Activated T-cell treated with anti-CD3 and anti-CD28 coated beads, Interleukin-2, amount 50 U/mL, for 72 hours (primary cell): Measurements from ENCODE around the gene HIBCH. TPM values are rescaled to one million over a fixed set of nuclear protein-coding genes. Genes with fewer than 3 reads are reported as not detected.

Experiments used
- ATAC-seq, 2 donors: fragments of 150-1000 bp; cut with Tn5 transposase; replicated peaks in 1 of 2; 2 replicates each; pipeline ENCODE4 v1.10.0; 2021; ENCODE audit warnings: moderate library complexity in 2 of 2, mild to moderate bottlenecking in 1 of 2
- DNase-seq, 2 donors: peaks; one replicate each; pipeline ENCODE4 v3.0.0; 2021 to 2022; ENCODE audit warnings: mixed read lengths in 1 of 2
- H3K27ac Mint-ChIP-seq: one replicate; pipeline ENCODE4 v1.8.0; 2022; ENCODE audit warnings: mild to moderate bottlenecking, moderate library complexity, mixed read lengths
- H3K27me3 Mint-ChIP-seq: one replicate; pipeline ENCODE4 v1.8.0; 2022; ENCODE audit warnings: low read depth, mixed read lengths
- H3K36me3 Mint-ChIP-seq, 2 donors: one replicate each; pipeline ENCODE4 v1.8.0; 2022; ENCODE audit warnings: mixed read lengths in 2 of 2, mild to moderate bottlenecking in 1 of 2; ENCODE audit not compliant: insufficient read depth in 2 of 2
- H3K4me1 Mint-ChIP-seq: one replicate; pipeline ENCODE4 v1.8.0; 2022; ENCODE audit warnings: low read depth, mixed read lengths
- H3K4me3 Mint-ChIP-seq, 2 donors: one replicate each; pipeline ENCODE4 v1.8.0; 2022; ENCODE audit warnings: mild to moderate bottlenecking in 2 of 2, mixed read lengths in 2 of 2, moderate library complexity in 2 of 2
- H3K9me3 Mint-ChIP-seq, 2 donors: one replicate each; pipeline ENCODE4 v1.8.0; 2022; ENCODE audit warnings: mixed read lengths in 2 of 2
- total RNA-seq, 2 donors: library from RNA; stranded (reverse); gene quantifications; one replicate each; pipeline ENCODE4 v1.2.3, GENCODE V29; 2022

Gene HIBCH
- total RNA-seq, 2 donors from 2014 or later = 15.2 to 23.8 TPM

- Mint-ChIP-seq H3K36me3 (no peaks in the 10 kb centered on the region), H3K27me3 (no peaks in the 10 kb centered on the region), H3K4me1 (peaks cover 6% of the 10 kb centered on the region), H3K27ac (no peak overlapping the region), H3K9me3 (no peaks in the 10 kb centered on the region), H3K4me3 (no peak overlapping the region)
- DNase-seq (no peak), ATAC-seq (no peak)
Observed at GRCh38 chr2:190354003-190354690, 34.5 kb upstream of the HIBCH start.

GRCh38 chr2:190353537-190353899, 33.9 kb upstream of the HIBCH start:
- Mint-ChIP-seq H3K27ac (no peak overlapping the region), H3K9me3 (no peaks in the 10 kb centered on the region), H3K4me1 (peaks cover 2% of the 10 kb centered on the region), H3K27me3 (no peaks in the 10 kb centered on the region), H3K4me3 (no peak overlapping the region), H3K36me3 (no peaks in the 10 kb centered on the region)
- no peak for DNase-seq
- ATAC-seq = no peak

- H3K27me3 Mint-ChIP-seq = no peaks in the 10 kb centered on the region
- H3K9me3 Mint-ChIP-seq = no peaks in the 10 kb centered on the region
- H3K4me3 Mint-ChIP-seq = no peak overlapping the region
- H3K27ac Mint-ChIP-seq = no peak overlapping the region
- H3K4me1 Mint-ChIP-seq = peaks cover 5% of the 10 kb centered on the region
- no peak for ATAC-seq
- DNase-seq = no peak
- no peaks in the 10 kb centered on the region for H3K36me3 Mint-ChIP-seq
Observed at GRCh38 chr2:190352668-190353536, 33.3 kb upstream of the HIBCH start.

- Mint-ChIP-seq H3K9me3 (no peaks in the 10 kb centered on the region), H3K4me1 (peaks cover 5% of the 10 kb centered on the region), H3K36me3 (no peaks in the 10 kb centered on the region), H3K4me3 (no peak overlapping the region), H3K27ac (no peak overlapping the region), H3K27me3 (no peaks in the 10 kb centered on the region)
- DNase-seq (no peak), ATAC-seq (no peak)
Observed at GRCh38 chr2:190351955-190352354, 32.3 kb upstream of the HIBCH start.

- Mint-ChIP-seq H3K4me1 (peaks cover 8% of the 10 kb centered on the region), H3K9me3 (no peaks in the 10 kb centered on the region), H3K4me3 (no peak overlapping the region), H3K27ac (no peak overlapping the region), H3K27me3 (no peaks in the 10 kb centered on the region), H3K36me3 (no peaks in the 10 kb centered on the region)
- DNase-seq (no peak), ATAC-seq (no peak)
Observed at GRCh38 chr2:190350371-190350770, 30.7 kb upstream of the HIBCH start.

- peaks cover 0 to 4% of the 10 kb centered on the region in 2 donors for H3K36me3 Mint-ChIP-seq
- H3K4me3 Mint-ChIP-seq = peak overlapping the region; percentile 94 to 97
- H3K9me3 Mint-ChIP-seq = no peaks in the 10 kb centered on the region
- ATAC-seq (peak; percentile 60 to 61), DNase-seq (peak in 1 of 2 donors; percentile 34)
- H3K27ac Mint-ChIP-seq = peak overlapping the region; percentile 87
- H3K27me3 Mint-ChIP-seq = no peaks in the 10 kb centered on the region
- H3K4me1 Mint-ChIP-seq = peaks cover 23% of the 10 kb centered on the region
Observed at GRCh38 chr2:190344276-190344827, 24.7 kb upstream of the HIBCH start.

GRCh38 chr2:190343536-190344275, 24.1 kb upstream of the HIBCH start, which contains the start of gene INPP1:
INPP1 (plus strand) TSS chr2:190343589; CDS start chr2:190360103, 16,514 bp downstream.
- ATAC-seq (peak; percentile 80 to 81), DNase-seq (peak; percentile 60 to 62)
- H3K27me3 Mint-ChIP-seq = no peaks in the 10 kb centered on the region
- peaks cover 0 to 4% of the 10 kb centered on the region in 2 donors for H3K36me3 Mint-ChIP-seq
- H3K9me3 Mint-ChIP-seq = no peaks in the 10 kb centered on the region
- peaks cover 23% of the 10 kb centered on the region for H3K4me1 Mint-ChIP-seq
- H3K27ac Mint-ChIP-seq = peak within 1 kb of the TSS; percentile 87
- peak within 1 kb of the TSS; percentile 94 to 97 for H3K4me3 Mint-ChIP-seq

- DNase-seq (no peak), ATAC-seq (no peak)
- Mint-ChIP-seq H3K4me3 (peak overlapping the region; percentile 82 to 83), H3K27ac (peak overlapping the region; percentile 54), H3K9me3 (no peaks in the 10 kb centered on the region), H3K27me3 (no peaks in the 10 kb centered on the region), H3K4me1 (peaks cover 19% of the 10 kb centered on the region), H3K36me3 (peaks cover 0 to 4% of the 10 kb centered on the region in 2 donors)
Observed at GRCh38 chr2:190343089-190343535, 23.5 kb upstream of the HIBCH start.

- DNase-seq (no peak), ATAC-seq (no peak)
- H3K27me3 Mint-ChIP-seq = no peaks in the 10 kb centered on the region
- peaks cover 0 to 4% of the 10 kb centered on the region in 2 donors for H3K36me3 Mint-ChIP-seq
- H3K9me3 Mint-ChIP-seq = no peaks in the 10 kb centered on the region
- H3K4me1 Mint-ChIP-seq = peaks cover 19% of the 10 kb centered on the region
- H3K27ac Mint-ChIP-seq = no peak overlapping the region
- H3K4me3 Mint-ChIP-seq = peak overlapping the region in 1 of 2 donors; percentile 82
Observed at GRCh38 chr2:190342611-190343010, 23.0 kb upstream of the HIBCH start.

- ATAC-seq (no peak), DNase-seq (no peak)
- peaks cover 15% of the 10 kb centered on the region for H3K4me1 Mint-ChIP-seq
- H3K9me3 Mint-ChIP-seq = no peaks in the 10 kb centered on the region
- H3K27ac Mint-ChIP-seq = no peak overlapping the region
- no peak overlapping the region for H3K4me3 Mint-ChIP-seq
- no peaks in the 10 kb centered on the region for H3K27me3 Mint-ChIP-seq
- peaks cover 0 to 4% of the 10 kb centered on the region in 2 donors for H3K36me3 Mint-ChIP-seq
Observed at GRCh38 chr2:190340369-190340768, 20.7 kb upstream of the HIBCH start.

- no peaks in the 10 kb centered on the region for H3K27me3 Mint-ChIP-seq
- H3K9me3 Mint-ChIP-seq = no peaks in the 10 kb centered on the region
- H3K27ac Mint-ChIP-seq = no peak overlapping the region
- DNase-seq (no peak), ATAC-seq (no peak)
- H3K36me3 Mint-ChIP-seq = peaks cover 0 to 3% of the 10 kb centered on the region in 2 donors
- peaks cover 8% of the 10 kb centered on the region for H3K4me1 Mint-ChIP-seq
- no peak overlapping the region for H3K4me3 Mint-ChIP-seq
Observed at GRCh38 chr2:190339394-190339793, 19.8 kb upstream of the HIBCH start.

- no peak overlapping the region for H3K4me3 Mint-ChIP-seq
- H3K36me3 Mint-ChIP-seq = no peaks in the 10 kb centered on the region
- H3K9me3 Mint-ChIP-seq = no peaks in the 10 kb centered on the region
- H3K27me3 Mint-ChIP-seq = no peaks in the 10 kb centered on the region
- DNase-seq (no peak), ATAC-seq (no peak)
- no peak overlapping the region for H3K27ac Mint-ChIP-seq
- peaks cover 5% of the 10 kb centered on the region for H3K4me1 Mint-ChIP-seq
Observed at GRCh38 chr2:190338453-190338852, 18.8 kb upstream of the HIBCH start.
